ENCODE measurements around the gene NLGN4X.

DNA sequence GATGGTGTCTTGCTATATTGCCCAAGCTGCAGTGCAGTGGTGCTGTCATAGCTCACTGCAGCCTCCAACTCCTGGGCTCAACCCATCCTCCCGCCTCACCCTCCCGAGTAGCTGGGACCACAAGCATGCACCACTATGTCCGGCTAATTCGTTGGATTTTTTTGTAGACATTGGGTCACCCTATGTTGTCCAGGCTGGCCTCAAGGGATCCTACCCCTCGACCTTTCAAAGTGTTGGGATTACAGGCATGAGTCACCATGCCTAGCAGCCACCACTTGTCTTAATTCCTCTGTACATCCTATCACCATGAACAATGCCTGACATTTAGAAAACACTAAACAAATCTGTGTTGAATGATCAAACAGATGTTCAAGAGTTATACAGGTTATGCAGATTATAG is 76.7 kb downstream of the NLGN4X start:
- TF ChIP-seq, protein P1, sequence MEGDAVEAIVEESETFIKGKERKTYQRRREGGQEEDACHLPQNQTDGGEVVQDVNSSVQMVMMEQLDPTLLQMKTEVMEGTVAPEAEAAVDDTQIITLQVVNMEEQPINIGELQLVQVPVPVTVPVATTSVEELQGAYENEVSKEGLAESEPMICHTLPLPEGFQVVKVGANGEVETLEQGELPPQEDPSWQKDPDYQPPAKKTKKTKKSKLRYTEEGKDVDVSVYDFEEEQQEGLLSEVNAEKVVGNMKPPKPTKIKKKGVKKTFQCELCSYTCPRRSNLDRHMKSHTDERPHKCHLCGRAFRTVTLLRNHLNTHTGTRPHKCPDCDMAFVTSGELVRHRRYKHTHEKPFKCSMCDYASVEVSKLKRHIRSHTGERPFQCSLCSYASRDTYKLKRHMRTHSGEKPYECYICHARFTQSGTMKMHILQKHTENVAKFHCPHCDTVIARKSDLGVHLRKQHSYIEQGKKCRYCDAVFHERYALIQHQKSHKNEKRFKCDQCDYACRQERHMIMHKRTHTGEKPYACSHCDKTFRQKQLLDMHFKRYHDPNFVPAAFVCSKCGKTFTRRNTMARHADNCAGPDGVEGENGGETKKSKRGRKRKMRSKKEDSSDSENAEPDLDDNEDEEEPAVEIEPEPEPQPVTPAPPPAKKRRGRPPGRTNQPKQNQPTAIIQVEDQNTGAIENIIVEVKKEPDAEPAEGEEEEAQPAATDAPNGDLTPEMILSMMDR (IDR thresholded peaks at IDR 0.05): no peak
- no peak for TF ChIP-seq ESRRA (IDR thresholded peaks at IDR 0.05; ENCODE audit: borderline replicate concordance, low read length)
